Hematopoietic multipotent progenitor cell (in vitro differentiated cells): ENCODE data around the gene ZRANB1. TPM values are rescaled to one million over a fixed set of nuclear protein-coding genes. Genes with fewer than 3 reads are reported as not detected.
A peak's percentile ranks its signal among the peaks of the same experiment; 100 is the strongest.
"Not testable (repeated sequence)": the region's sequence is repeated elsewhere in the genome, so short reads cannot be mapped to it uniquely, and the experiment has no call there.

ENCODE experiments used
- DNase-seq, 3 donors: peaks; one replicate each; pipeline ENCODE4 v3.0.0-alpha.2; 2011 to 2015; ENCODE audit warnings: low read depth in 2 of 3, low spot score in 2 of 3
- total RNA-seq: library from RNA; depleted of rRNA; stranded (reverse); fragments of >200 nt; gene quantifications from one replicate; pipeline ENCODE4 v1.2.3, GENCODE V29; 2012

The ZRANB1 gene
- total RNA-seq, 1 donor, result 12.4 TPM

DNA sequence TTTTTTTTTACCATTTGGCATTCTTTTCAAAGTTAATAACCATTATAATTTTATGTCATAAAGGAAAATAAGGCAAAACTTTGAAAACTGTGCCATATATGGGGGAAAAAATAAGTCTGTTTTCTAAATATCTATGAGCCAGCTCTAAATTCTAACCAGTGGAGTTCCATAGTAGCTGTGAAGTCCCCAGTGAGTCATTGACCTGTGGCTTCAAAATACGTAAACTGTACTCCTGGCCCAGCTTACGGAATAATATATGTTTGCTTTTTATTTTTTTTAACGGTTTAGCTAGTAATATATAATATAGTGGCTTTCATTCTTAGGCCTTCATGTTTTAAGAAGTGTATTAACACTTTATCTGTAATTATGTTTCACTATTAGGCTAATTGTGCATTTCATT lies 20.5 kb downstream of the ZRANB1 start:
- no peak for DNase-seq

DNA sequence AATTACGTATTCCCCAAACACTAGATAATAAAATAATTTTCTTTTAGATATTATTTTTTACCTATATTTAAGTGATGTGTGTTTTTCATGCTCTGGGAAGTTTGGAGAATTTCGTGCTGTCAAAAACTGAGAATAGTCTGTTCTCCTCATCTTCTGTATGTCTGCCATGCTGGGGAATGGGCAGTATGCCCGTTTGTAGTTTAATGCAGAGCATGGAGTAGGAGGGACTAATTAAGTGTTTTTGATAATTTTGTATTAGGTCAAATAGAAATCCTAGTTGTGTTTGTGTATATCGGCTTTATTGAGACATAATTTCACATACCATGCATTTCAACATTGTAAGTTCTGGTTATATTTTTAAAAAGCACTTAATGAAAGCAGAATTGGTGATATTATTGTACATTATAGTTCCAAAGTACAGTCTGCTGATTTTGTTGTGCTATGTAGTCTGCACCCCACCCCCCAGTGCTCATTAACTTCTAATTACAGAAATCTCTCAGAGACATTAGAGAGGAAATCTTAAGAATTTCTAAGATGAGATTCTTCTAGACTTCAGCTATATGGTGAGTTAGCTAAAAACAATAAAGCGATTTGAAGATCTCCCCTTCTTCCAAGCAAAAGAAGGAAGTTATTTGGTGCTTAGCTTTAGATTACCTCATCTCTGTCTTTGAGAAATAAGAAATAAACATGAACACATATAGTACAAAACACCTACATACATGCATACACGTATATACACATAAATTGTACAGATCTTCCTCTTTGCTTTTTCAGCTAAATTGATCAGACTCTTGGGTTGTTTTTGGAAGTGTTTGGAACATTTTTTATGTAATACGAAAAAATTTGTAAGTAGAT lies 22.2 kb downstream of the ZRANB1 start:
- DNase-seq, result no peak

DNA sequence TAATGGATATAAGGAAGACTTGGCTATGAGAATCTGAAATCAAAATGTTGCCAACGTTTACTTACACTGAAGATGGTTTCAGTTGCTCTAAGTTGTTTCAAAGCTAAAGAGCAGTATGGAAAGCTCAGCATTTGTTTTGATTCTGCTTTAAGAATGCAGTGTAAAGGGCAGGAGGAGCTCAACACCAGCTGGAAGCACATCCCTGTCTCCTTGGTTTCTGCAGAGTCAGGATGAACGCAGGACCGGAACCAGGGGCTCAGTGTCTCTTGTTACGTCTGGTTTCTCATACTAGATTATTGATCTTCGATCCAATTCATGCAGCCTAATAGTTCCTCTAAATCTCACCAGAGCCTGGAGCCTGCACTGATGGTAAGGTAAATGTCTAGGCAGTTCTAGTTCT lies 24.1 kb downstream of the ZRANB1 start:
- no peak for DNase-seq

DNA sequence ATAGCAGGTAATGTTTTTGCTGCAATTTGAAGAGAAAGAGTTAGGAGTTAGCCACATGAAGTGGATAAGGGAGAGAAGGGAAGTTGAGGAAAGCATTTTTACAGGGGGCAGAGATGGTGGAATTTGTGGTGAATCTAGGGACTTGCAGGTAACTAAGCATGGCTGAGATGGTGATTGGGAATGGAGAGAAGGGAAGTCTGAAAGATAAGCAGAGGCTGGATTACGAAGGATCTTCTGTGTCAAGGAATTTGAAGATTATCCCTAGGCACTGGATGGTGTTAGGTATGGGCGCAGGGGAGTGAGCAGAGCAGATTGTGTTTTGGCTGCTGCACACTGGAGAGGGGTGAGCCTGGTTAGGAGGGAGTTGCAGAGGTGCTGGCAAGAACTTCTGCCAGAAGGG lies 25.3 kb downstream of the ZRANB1 start:
- no peak for DNase-seq

DNA sequence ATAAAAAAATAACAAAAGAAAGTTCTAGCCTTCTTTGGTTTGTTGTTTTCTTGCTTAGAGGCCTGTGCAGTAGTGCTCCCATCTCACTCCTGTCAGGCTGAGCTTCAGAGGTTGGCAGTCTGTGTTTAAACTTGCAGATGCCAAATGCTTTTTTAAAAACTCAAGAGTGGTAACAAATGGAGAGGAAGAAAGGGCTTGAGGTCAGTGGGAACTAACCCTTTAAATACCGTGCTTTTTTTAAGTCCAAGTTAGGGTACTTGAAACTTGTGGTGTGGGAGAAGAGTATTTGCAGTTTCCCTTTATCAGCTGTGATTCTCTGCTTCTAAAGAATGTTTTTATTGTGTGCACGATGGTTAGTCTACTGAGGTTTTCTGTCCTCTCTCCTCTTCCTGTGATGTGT lies 29.4 kb downstream of the ZRANB1 start:
- no peak for DNase-seq

DNA sequence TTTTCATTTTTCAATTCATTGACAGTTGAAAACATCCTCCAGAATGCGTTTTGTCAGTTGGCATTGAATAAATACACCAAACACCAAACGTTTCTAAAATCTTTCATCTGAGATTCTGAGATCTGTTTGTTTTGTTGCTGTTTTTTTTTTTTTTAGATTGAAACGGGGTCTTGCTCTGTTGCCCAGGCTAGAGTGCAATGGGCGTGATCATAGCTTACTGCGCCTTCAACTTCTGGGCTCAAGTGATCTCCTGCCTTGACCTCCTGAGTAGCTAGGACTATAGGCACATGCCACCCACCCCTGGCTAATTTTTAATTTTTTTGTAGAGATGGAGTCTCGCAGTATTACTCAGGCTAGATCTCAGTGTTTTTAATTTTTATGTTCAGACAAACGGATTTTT lies 30.7 kb downstream of the ZRANB1 start:
- DNase-seq, result no peak

DNA sequence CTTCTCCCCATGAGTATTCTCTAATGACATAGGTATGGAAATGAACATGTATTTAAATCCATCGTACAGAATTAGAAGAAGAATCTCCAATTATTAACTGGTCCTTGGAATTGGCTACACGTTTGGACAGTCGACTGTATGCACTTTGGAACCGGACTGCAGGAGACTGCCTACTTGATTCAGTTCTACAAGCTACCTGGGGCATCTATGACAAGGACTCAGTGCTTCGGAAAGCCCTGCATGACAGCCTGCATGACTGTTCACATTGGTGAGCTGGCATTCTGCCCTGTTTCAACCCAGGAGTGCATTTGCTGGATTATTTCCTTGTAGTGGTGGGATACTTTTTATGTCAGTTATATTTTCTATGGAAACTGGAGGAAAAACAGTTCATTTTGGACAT lies 32.2 kb downstream of the ZRANB1 start:
- DNase-seq, result no peak

DNA sequence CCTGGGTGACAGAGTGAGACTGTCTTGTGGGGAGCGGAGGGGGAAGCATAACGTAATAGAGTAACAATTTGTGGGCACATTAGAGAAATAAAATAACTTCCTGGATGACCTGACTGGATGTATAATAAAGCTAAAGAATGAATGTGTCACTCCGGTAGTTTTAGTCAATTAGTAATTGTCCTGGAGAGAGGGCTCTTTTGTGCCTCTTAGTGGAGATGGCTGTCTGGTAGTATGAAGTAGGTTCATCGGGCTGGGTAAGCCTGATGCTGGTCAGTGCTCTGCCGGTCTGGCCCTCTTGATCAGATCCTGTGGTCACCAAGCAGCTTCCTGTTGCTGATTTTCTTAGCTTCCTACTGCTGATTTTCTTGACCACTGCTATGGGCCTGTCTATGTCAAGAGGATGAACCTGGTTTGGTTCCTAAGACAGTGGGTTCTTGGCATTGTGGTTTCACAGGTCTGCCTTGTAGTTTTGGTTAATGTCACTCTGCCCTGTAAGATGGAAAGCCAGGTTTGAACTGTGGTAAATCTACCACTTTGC lies 34.1 kb downstream of the ZRANB1 start:
- no peak for DNase-seq

DNA sequence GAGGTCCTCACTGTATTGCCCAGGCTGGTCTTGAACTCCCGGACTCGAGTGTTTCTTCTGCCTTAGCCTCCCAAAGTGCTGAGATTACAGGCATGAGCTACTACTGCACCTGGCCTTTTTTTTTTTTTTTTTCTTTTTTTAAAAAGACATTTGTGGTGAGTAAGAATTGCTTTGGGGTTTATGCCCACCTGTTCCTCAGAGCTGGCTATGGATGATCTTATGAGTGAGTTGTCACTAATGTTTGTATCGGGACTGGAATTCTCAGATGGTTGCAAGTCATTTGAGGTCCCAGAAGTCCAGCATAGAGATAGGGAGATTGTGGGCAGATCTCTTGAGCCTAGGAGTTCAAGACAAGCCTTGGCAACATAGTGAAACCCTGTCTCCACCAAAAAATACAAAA lies 35.2 kb downstream of the ZRANB1 start:
- no peak for DNase-seq

DNA sequence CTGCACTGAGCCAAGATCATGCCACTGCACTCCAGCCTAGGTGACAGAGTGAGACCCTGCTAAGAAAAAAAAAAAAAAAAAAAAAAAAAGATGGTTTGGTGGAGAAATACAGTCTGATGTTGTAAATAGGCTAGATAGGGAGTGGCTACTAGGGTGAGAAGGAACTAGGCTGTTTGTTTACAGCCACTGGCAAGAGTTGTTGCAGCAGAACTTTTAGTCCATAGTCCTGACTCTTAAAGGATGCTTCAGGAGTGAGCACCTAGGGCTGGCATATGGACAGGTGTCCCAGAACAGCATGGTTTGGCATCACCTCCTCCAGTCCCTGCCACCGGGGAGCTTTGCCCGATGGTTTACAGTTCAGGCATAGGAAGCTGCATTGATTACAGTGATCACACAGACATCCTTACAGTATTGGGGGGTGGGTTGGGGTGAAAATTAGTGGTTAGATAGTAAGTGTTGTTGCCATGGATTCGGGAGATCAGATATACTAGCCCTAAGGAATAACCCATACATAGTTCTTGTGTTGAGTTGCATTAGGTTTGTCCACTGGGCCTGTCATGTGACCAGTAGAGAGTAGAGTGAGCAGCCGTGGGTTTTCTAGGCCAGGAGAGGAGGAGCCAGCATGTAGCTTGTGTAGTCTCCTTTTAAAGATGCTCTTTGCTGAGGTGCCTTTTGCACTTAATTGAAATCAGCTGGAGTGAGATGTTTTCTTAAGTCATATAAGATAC lies 35.9 kb downstream of the ZRANB1 start:
- no peak for DNase-seq

DNA sequence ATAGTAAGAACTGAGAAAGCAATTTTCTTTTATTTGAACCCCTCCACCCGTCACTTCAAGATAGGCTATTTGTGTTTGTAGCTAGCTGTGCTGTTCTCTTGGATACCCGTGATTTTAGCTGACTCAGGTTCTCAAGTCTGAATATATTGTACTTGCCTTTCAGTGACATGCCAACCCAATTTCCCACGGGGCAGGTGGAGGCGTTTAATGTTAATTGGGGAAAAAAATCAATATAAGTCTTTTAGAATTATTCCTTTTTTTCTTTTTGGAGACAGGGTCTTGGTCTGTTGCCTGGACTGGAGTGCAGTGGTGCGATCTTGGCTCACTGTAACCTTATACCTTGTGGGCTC lies 36.4 kb downstream of the ZRANB1 start:
- no peak for DNase-seq

DNA sequence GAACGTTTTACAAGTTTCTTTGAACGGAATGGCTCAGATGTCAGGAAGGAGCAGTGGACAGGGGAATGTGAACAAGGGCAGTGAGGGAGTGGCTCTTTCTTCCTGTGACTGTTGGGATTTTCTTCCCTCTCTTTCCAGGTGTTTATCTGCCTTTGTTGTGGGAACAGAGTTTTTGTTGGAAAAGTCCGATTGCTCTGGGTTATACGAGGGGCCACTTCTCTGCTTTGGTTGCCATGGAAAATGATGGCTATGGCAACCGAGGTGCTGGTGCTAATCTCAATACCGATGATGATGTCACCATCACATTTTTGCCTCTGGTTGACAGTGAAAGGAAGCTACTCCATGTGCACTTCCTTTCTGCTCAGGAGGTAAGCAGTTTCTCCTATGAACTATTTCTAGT lies 41.4 kb downstream of the ZRANB1 start:
- DNase-seq, result peak in 2 of 3 donors; percentile 14 to 33

DNA sequence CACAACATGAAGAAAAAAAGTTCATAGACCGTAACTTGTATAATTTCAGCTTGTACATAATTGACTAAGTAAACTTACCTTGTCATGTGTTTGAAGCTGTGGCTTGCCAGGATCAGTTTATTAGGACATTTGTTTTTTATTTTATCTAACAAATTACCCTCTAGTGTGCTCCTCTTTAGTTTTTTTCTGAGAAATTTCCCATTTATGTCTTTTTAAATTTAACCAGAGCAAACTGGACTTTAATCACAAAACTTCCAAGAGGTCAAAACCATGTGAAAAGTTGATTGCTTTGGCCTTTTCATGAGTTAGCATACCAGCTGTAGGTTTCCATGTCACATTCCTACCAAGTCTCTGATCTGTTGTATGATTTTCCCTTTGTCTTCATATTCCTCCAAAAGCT lies 42.5 kb downstream of the ZRANB1 start:
- no peak for DNase-seq

DNA sequence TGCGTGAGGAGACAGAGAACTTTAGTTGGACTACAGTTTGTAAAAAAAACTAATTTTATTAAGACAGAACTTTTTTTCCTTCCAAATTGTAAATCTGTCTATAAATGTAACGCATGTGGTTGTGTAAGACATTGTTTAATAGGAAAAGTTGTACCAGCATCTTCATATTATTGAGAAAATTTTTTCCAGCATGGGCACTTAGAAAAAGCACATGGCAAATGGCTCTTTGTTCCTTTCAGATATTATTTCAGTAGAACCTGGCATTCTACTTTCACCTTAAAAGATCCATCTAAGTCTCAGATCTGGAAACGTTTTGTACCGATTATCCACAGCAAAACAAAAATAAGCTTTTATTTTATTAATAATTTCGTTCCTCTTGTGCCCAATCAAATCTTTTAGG lies 43.2 kb downstream of the ZRANB1 start:
- DNase-seq, result no peak

DNA sequence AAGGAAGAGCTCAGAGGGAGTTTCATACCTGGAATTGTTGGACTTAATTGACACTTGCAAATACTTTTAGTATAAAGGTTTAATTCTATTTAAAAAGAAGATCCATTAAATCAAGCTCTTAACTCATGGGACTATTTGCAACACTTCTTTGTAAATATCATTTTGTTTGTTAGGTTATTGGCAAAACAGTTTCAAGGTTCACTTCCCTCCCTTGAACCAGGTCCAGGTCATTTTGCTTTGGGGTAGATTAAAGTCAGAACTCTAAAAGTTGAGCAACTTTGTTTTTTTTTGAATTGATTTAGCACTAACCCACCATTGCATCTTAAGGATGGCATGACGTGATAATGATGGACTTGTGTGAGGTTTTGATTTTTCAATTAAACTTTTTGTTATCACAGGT lies 45.9 kb downstream of the ZRANB1 start:
- DNase-seq, result no peak

DNA sequence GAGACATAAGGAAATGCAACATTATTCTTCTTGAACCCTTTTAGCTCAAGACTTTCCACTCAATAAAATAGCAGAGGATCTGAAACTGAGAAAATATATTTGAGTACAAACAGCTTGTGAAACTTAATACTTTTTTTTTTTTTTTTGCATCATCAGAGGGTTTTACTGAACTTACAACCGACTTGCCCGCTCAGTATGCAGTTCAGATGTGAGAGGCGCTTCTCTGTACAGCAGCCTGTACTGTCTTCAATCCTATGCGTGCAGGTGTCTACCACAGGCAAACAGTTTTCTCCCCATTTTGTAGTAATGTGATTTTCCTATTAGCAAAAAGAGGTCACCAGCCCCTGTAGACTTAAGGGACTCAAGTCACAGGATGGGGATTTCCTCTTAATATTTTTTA lies 46.8 kb downstream of the ZRANB1 start:
- DNase-seq, result not testable (repeated sequence)

DNA sequence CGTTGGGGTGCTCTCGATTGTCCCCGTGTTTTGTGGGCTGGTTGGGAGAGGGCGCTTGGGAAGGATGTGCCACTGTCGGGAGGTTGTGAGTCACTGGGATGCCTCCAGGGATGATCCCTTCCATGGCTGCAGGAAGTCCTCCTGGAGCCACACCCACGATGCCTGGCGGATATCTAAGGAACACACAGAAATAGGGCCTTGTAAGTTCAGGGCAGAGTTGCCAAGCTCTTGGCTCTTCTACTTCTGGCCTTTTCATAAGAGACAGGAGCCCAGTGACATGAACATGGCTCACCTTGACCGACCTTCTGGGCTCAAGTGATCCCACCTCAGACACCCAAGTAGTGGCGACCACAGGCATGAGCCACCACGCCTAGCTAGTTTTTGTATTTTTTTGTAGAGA lies 47.6 kb downstream of the ZRANB1 start:
- DNase-seq, result no peak

DNA sequence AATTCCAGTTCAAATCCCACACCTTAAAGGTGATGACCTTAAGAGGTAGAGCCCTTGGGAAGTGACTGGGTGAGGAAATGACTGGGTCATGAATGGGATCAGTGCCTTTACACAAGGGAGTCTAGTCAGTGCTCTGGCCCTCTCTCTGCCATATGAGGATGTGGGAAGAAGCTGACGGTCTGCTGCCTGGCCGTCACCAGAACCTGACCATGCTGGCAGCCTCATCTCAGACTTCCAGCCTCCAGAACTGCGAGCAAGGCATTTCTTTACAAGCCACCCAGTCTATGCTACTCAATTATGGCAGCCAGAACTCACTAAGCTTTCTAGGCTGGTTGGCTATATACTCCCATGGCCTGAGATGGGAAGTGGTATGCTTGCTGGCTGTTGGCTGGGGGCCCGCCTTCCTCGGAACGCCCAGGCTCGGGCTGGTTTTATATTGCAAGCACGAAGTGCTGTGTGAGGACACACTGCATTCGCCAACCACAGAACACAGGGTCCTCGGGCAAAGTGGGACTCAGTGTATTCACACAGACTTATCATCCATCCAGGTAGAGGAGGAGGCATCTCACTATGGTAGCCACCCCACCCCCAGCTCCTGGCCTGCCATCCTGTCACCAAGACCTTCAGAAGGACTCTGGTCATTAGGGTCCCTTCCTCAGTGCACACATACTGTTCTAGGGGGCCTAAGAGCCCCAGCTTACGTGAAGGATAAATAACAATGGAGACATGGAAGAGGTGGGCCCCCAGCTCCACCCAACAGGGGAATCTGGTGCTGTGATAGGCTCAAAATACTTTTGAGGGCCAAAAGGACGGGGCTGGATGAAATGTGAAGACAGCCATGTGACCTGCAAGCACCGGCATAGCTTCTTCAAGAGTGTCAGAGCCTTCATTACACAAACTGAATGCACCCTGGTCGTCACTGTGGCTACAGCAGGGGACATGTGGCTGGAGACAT lies 49.0 kb downstream of the ZRANB1 start:
- no peak for DNase-seq

DNA sequence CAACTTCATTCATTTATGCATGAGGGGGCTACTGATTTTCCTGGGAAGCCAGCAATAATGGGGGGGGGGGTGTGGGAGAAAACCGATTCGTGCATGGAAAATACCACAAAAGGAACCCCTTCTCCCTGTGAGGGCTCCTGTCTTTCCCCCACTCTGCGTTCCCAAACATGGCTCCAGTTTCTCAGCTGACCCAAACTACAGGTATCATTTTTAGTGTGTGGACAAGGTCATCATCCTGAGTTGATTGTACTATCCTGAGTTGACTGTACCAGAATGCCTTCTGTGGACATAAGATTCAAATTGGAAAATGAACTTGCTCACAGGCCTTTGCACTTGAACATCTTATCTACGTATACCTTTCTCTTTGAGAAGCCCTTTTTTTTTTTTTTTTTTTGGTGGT lies 49.9 kb downstream of the ZRANB1 start:
- DNase-seq, result no peak

DNA sequence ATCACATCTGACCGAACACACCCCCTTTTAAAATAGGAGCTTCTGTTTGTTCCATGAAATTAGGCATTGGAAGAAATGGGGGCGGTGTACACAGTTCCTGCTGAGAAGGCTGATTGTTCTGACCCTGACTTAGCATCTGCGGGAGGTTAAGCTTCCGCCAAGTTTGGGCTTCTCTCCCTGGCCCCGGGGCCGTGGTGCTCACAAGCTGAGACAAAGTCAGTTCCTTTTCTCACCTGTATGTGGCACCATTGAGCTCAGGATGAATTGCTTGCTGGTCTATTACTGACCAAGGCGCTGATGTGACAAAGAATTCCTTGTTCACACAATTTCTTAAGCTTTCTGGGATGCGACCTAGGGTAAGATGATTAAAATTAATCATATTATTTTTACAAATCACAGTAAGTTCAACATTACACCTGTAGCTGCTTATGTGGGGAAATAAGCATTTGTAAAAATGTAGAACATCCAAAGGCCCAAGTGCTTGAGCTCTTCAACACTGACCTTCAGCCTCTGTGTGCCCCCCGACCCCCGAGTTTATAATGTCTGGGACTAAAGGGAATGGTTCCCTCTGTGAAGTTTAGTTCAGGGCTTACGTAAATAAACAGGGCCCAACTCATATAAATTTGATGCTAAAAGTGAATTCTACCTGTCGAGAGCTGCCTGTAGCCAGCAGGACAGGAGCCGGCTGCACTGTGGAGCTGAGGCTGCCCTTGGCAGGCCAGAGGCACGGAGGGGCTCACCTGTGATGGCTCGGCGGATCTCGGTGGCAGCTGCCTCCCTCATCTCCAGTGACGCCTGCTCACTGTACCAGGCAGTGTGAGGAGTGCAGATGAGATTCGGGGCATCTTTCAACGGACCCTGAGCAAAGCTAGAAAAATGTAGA lies 50.8 kb downstream of the ZRANB1 start:
- peak in 2 of 3 donors; percentile 37 to 66 for DNase-seq
